Activated naive CD4-positive, alpha-beta T cell treated with anti-CD3 and anti-CD28 coated beads for 36 hours (primary cell): ENCODE measurements around the gene NGF. TPM values are rescaled to one million over a fixed set of nuclear protein-coding genes. Genes with fewer than 3 reads are reported as not detected.
"Not testable (repeated sequence)": the region's sequence is repeated elsewhere in the genome, so short reads cannot be mapped to it uniquely, and the experiment has no call there.

Source experiments
- CTCF ChIA-PET: fragments of 350-600 bp; sonication (Branson Sonifier 250); formaldehyde crosslinking; loops from one replicate; lab custom pipeline; 2021; ENCODE audit warnings: antibody characterized with exemption; lab: Charles Lee
- DNase-seq: peaks from one replicate; pipeline ENCODE4 v3.0.0-alpha.2; 2020
- H3K27ac Mint-ChIP-seq: one replicate; pipeline ENCODE4 v1.8.0; 2021; ENCODE audit warnings: mild to moderate bottlenecking, mixed read lengths
- H3K27me3 Mint-ChIP-seq: one replicate; pipeline ENCODE4 v1.8.0; 2021; ENCODE audit warnings: low read depth, mixed read lengths
- H3K36me3 Mint-ChIP-seq: one replicate; pipeline ENCODE4 v1.8.0; 2021; ENCODE audit warnings: low read depth, mixed read lengths
- H3K4me1 Mint-ChIP-seq: one replicate; pipeline ENCODE4 v1.8.0; 2021; ENCODE audit warnings: low read depth, mixed read lengths
- H3K4me3 Mint-ChIP-seq: one replicate; pipeline ENCODE4 v1.8.0; 2021; ENCODE audit warnings: mild to moderate bottlenecking, moderate library complexity, mixed read lengths
- H3K9me3 Mint-ChIP-seq: one replicate; pipeline ENCODE4 v1.8.0; 2021; ENCODE audit warnings: mixed read lengths
- intact Hi-C: fragments of 100-400 bp; cut with micrococcal nuclease; formaldehyde crosslinking; loops from one replicate; pipeline ENCODE4 v1.15.1; 2023
- total RNA-seq, 2 experiments: library from RNA; stranded (reverse); gene quantifications; one replicate each; pipeline ENCODE4 v1.2.3, GENCODE V29; 2021

Gene NGF
- not detected for total RNA-seq

- no peak within 1 kb of the TSS for H3K4me3 Mint-ChIP-seq
- DNase-seq: no peak
- intact Hi-C loops: no loop called here
- no peak within 1 kb of the TSS for H3K27ac Mint-ChIP-seq
- CTCF ChIA-PET: no interaction called here
- no peaks in the 10 kb centered on the region for H3K36me3 Mint-ChIP-seq
- H3K4me1 Mint-ChIP-seq: no peaks in the 10 kb centered on the region
- peaks cover 29% of the 10 kb centered on the region for H3K27me3 Mint-ChIP-seq
- H3K9me3 Mint-ChIP-seq: no peaks in the 10 kb centered on the region
These were observed at the start of gene NGF for GRCh38 chr1:115337633-115338456. Gene NGF (minus strand): TSS chr1:115338249. CDS start chr1:115286795, 51,454 bp downstream.

DNA sequence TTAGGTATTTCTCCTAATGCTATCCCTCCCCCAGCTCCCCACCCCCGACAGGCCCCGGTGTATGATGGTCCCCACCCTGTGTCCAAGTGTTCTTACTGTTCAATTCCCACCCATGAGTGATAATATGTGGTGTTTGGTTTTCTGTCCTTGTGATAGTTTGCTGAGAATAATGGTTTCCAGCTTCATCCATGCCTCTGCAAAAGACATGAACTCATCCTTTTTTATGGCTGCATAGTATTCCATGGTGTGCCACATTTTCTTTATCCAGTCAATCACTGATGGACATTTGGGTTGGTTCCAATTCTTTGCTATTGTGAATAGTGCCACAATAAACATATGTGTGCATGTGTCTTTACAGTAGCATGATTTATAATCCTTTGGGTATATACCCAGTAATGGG lies 45.4 kb upstream of the NGF start:
- H3K9me3 Mint-ChIP-seq: peaks cover 12% of the 10 kb centered on the region
- H3K27ac Mint-ChIP-seq, H3K27me3 Mint-ChIP-seq, intact Hi-C loops, H3K36me3 Mint-ChIP-seq, H3K4me1 Mint-ChIP-seq, DNase-seq, H3K4me3 Mint-ChIP-seq: not testable (repeated sequence)
- CTCF ChIA-PET: interaction anchor here (0.5 kb wide), 1 partner anchor 275 kb away, joined by 3 read pairs; no protein-coding TSS in a partner anchor

GRCh38 chr1:115379943-115380342 lies 41.9 kb upstream of the NGF start:
- intact Hi-C loops: no loop called here

GRCh38 chr1:115377411-115377810 lies 39.4 kb upstream of the NGF start:
- H3K4me3 Mint-ChIP-seq: no peak overlapping the region
- H3K27ac Mint-ChIP-seq: no peak overlapping the region
- CTCF ChIA-PET: interaction anchor here (0.6 kb wide), 2 partner anchors 250 to 425 kb away, joined by 3 read pairs; no protein-coding TSS in a partner anchor
- intact Hi-C loops: no loop called here
- H3K9me3 Mint-ChIP-seq: no peaks in the 10 kb centered on the region
- H3K27me3 Mint-ChIP-seq: peaks cover 2% of the 10 kb centered on the region
- H3K36me3 Mint-ChIP-seq: no peaks in the 10 kb centered on the region
- H3K4me1 Mint-ChIP-seq: no peaks in the 10 kb centered on the region
- DNase-seq: no peak

More at GRCh38 chr1:115379943-115380342, 41.9 kb upstream of the NGF start:
- DNase-seq: no peak
- H3K36me3 Mint-ChIP-seq: no peaks in the 10 kb centered on the region
- no peak overlapping the region for H3K27ac Mint-ChIP-seq
- H3K4me3 Mint-ChIP-seq: no peak overlapping the region
- peaks cover 2% of the 10 kb centered on the region for H3K27me3 Mint-ChIP-seq
- CTCF ChIA-PET: no interaction called here
- H3K9me3 Mint-ChIP-seq: peaks cover 2% of the 10 kb centered on the region
- no peaks in the 10 kb centered on the region for H3K4me1 Mint-ChIP-seq

GRCh38 chr1:115374598-115374997 lies 36.5 kb upstream of the NGF start:
- DNase-seq: no peak
- intact Hi-C loops: no loop called here
- Mint-ChIP-seq H3K9me3 (no peaks in the 10 kb centered on the region), H3K27ac (no peak overlapping the region), H3K4me3 (no peak overlapping the region), H3K36me3 (no peaks in the 10 kb centered on the region), H3K27me3 (peaks cover 2% of the 10 kb centered on the region), H3K4me1 (no peaks in the 10 kb centered on the region)
- CTCF ChIA-PET: no interaction called here

- intact Hi-C loops: no loop called here
These were observed 35.3 kb upstream of the NGF start for GRCh38 chr1:115373305-115373704.

GRCh38 chr1:115365738-115366137 lies 27.7 kb upstream of the NGF start:
- CTCF ChIA-PET: interaction anchor here (0.5 kb wide), 1 partner anchor 101 kb away, joined by 5 read pairs; no protein-coding TSS in a partner anchor
- intact Hi-C loops: no loop called here
- H3K9me3 Mint-ChIP-seq: peaks cover 12% of the 10 kb centered on the region
- no peaks in the 10 kb centered on the region for H3K36me3 Mint-ChIP-seq
- H3K27ac Mint-ChIP-seq: no peak overlapping the region
- H3K4me1 Mint-ChIP-seq: no peaks in the 10 kb centered on the region
- no peak overlapping the region for H3K4me3 Mint-ChIP-seq
- H3K27me3 Mint-ChIP-seq: no peaks in the 10 kb centered on the region
- DNase-seq: no peak

More at GRCh38 chr1:115373305-115373704, 35.3 kb upstream of the NGF start:
- peaks cover under 1% of the 10 kb centered on the region for H3K27me3 Mint-ChIP-seq
- no peak for DNase-seq
- H3K36me3 Mint-ChIP-seq: no peaks in the 10 kb centered on the region
- H3K27ac Mint-ChIP-seq: no peak overlapping the region
- H3K9me3 Mint-ChIP-seq: no peaks in the 10 kb centered on the region
- no peaks in the 10 kb centered on the region for H3K4me1 Mint-ChIP-seq
- CTCF ChIA-PET: no interaction called here
- no peak overlapping the region for H3K4me3 Mint-ChIP-seq

GRCh38 chr1:115364780-115365155 lies 26.7 kb upstream of the NGF start:
- Mint-ChIP-seq H3K4me3 (no peak overlapping the region), H3K9me3 (peaks cover 12% of the 10 kb centered on the region), H3K36me3 (no peaks in the 10 kb centered on the region), H3K27me3 (no peaks in the 10 kb centered on the region), H3K4me1 (no peaks in the 10 kb centered on the region), H3K27ac (no peak overlapping the region)
- DNase-seq: no peak
- CTCF ChIA-PET: no interaction called here
- intact Hi-C loops: no loop called here

- H3K36me3 Mint-ChIP-seq: no peaks in the 10 kb centered on the region
- H3K27ac Mint-ChIP-seq: no peak overlapping the region
- no peak overlapping the region for H3K4me3 Mint-ChIP-seq
- CTCF ChIA-PET: no interaction called here
- intact Hi-C loops: no loop called here
- peaks cover 12% of the 10 kb centered on the region for H3K9me3 Mint-ChIP-seq
- H3K4me1 Mint-ChIP-seq: no peaks in the 10 kb centered on the region
- no peak for DNase-seq
- H3K27me3 Mint-ChIP-seq: no peaks in the 10 kb centered on the region
These were observed 26.2 kb upstream of the NGF start for GRCh38 chr1:115364046-115364779.

GRCh38 chr1:115363171-115363570 lies 25.1 kb upstream of the NGF start:
- no peak for DNase-seq
- Mint-ChIP-seq H3K9me3 (peaks cover 12% of the 10 kb centered on the region), H3K27me3 (no peaks in the 10 kb centered on the region), H3K36me3 (no peaks in the 10 kb centered on the region), H3K4me1 (no peaks in the 10 kb centered on the region), H3K27ac (no peak overlapping the region), H3K4me3 (no peak overlapping the region)
- intact Hi-C loops: no loop called here
- CTCF ChIA-PET: no interaction called here

- H3K4me1 Mint-ChIP-seq, H3K27me3 Mint-ChIP-seq, H3K27ac Mint-ChIP-seq, H3K4me3 Mint-ChIP-seq, DNase-seq, CTCF ChIA-PET, intact Hi-C loops, H3K36me3 Mint-ChIP-seq: not testable (repeated sequence)
- peaks cover 12% of the 10 kb centered on the region for H3K9me3 Mint-ChIP-seq
These were observed 22.6 kb upstream of the NGF start for GRCh38 chr1:115360505-115361129.

- H3K4me3 Mint-ChIP-seq, DNase-seq, H3K4me1 Mint-ChIP-seq, H3K27ac Mint-ChIP-seq, H3K27me3 Mint-ChIP-seq, H3K36me3 Mint-ChIP-seq, CTCF ChIA-PET, intact Hi-C loops: not testable (repeated sequence)
- H3K9me3 Mint-ChIP-seq: peaks cover 12% of the 10 kb centered on the region
These were observed 21.9 kb upstream of the NGF start for GRCh38 chr1:115359787-115360452.
